GM18505 (cell line): ENCODE results near the gene LRRC8A.

ENCODE experiments used
- ATAC-seq: cut with Tn5 transposase; IDR thresholded peaks from one replicate; pipeline ENCODE4 v1.9.1; 2021; ENCODE audit not compliant: unreplicated experiment
- POLR2A ChIP-seq: IDR thresholded peaks from 4 replicates; pipeline ENCODE4 v1.6.1; 2011; ENCODE audit warnings: borderline replicate concordance; ENCODE audit not compliant: insufficient read depth, insufficient read length; ENCODE audit errors: extremely low read depth

LRRC8A gene

GRCh38 chr9:128919402-128920089 is 37.6 kb downstream of the LRRC8A start:
- no peak for ATAC-seq
- TF ChIP-seq POLR2A, result no peak

- ATAC-seq, result no peak
- no peak for TF ChIP-seq POLR2A
Measured at GRCh38 chr9:128920381-128921058, 38.6 kb downstream of the LRRC8A start, which contains the start of gene PHYHD1. TSS of gene PHYHD1 (plus strand) at chr9:128920982. CDS start at chr9:128922324, 1,342 bp downstream.

GRCh38 chr9:128921881-128922763 is 40.2 kb downstream of the LRRC8A start:
- ATAC-seq, result no peak

GRCh38 chr9:128923493-128923883 is 41.6 kb downstream of the LRRC8A start:
- no peak for TF ChIP-seq POLR2A
- ATAC-seq, result no peak

More at GRCh38 chr9:128921881-128922763, 40.2 kb downstream of the LRRC8A start:
- TF ChIP-seq POLR2A, result no peak

- TF ChIP-seq POLR2A, result no peak
- no peak for ATAC-seq
Measured at GRCh38 chr9:128927731-128928411, 45.9 kb downstream of the LRRC8A start.

- no peak for TF ChIP-seq POLR2A
- ATAC-seq, result no peak
Measured at GRCh38 chr9:128928624-128929023, 46.7 kb downstream of the LRRC8A start.

- no peak for ATAC-seq
Measured at GRCh38 chr9:128929560-128929959, 47.6 kb downstream of the LRRC8A start.

GRCh38 chr9:128933731-128934130 is 51.8 kb downstream of the LRRC8A start:
- no peak for TF ChIP-seq POLR2A
- ATAC-seq, result no peak

More at GRCh38 chr9:128929560-128929959, 47.6 kb downstream of the LRRC8A start:
- no peak for TF ChIP-seq POLR2A

- TF ChIP-seq POLR2A, result no peak
- ATAC-seq, result no peak
Measured at GRCh38 chr9:128936171-128936865, 54.4 kb downstream of the LRRC8A start.

- TF ChIP-seq POLR2A, result no peak
- ATAC-seq, result no peak
Measured at GRCh38 chr9:128937310-128938165, 55.6 kb downstream of the LRRC8A start.

GRCh38 chr9:128940271-128940921 is 58.5 kb downstream of the LRRC8A start:
- TF ChIP-seq POLR2A, result no peak
- no peak for ATAC-seq
